ENCODE results near the gene LTN1. TPM values are rescaled to one million over a fixed set of nuclear protein-coding genes. Genes with fewer than 3 reads are reported as not detected.
A peak's percentile ranks its signal among the peaks of the same experiment; 100 is the strongest.
"Not testable (repeated sequence)": the region's sequence is repeated elsewhere in the genome, so short reads cannot be mapped to it uniquely, and the experiment has no call there.

The LTN1 gene
- total RNA-seq, 1 donor from 2014 or later: 28.9 TPM

GRCh38 chr21:29022166-29022565 lies 29.5 kb upstream of the LTN1 start:
- no peaks in the 10 kb centered on the region for H3K9me3 ChIP-seq (ENCODE audit: insufficient read depth, low read depth, low read length)
- Mint-ChIP-seq H3K4me1 (ENCODE audit: low read depth, unreplicated experiment) (peaks cover 9% of the 10 kb centered on the region), H3K9me3 (ENCODE audit: unreplicated experiment) (peaks cover 2% of the 10 kb centered on the region), H3K36me3 (ENCODE audit: low read depth, unreplicated experiment) (no peaks in the 10 kb centered on the region), H3K27ac (ENCODE audit: unreplicated experiment) (peak overlapping the region; percentile 66), H3K27me3 (ENCODE audit: low read depth, unreplicated experiment) (no peaks in the 10 kb centered on the region), H3K4me3 (ENCODE audit: unreplicated experiment) (no peak overlapping the region)
- FAIRE-seq (no peak), DNase-seq (ENCODE audit: low read depth) (no peak)
- H3K9ac ChIP-seq (ENCODE audit: low read length): no peak overlapping the region
- no peak overlapping the region for H3K4me2 ChIP-seq (ENCODE audit: low read length)
- H3K4me1 ChIP-seq (ENCODE audit: insufficient read depth, low read length): peaks cover 14% of the 10 kb centered on the region
- no peak for TF ChIP-seq CTCF (IDR thresholded peaks at IDR 0.05; ENCODE audit: insufficient read depth, low read depth, low read length)
- no peak for TF ChIP-seq EZH2 (IDR thresholded peaks at IDR 0.05; ENCODE audit: insufficient read depth, low read length)
- H3K36me3 ChIP-seq (ENCODE audit: insufficient read depth, low read length): no peaks in the 10 kb centered on the region
- H3K4me3 ChIP-seq (ENCODE audit: insufficient read depth, low read depth, low read length): no peak overlapping the region
- H3K79me2 ChIP-seq (ENCODE audit: insufficient read depth, low read length): peaks cover 41% of the 10 kb centered on the region
- no peaks in the 10 kb centered on the region for H3K27me3 ChIP-seq (ENCODE audit: insufficient read depth, low read length)
- no peak overlapping the region for H3K27ac ChIP-seq (ENCODE audit: low read depth, low read length)
- H2AFZ ChIP-seq (ENCODE audit: low read depth, low read length): no peak overlapping the region
- no peaks in the 10 kb centered on the region for H4K20me1 ChIP-seq (ENCODE audit: insufficient read depth, low read length)

GRCh38 chr21:29018540-29018939 lies 25.9 kb upstream of the LTN1 start:
- Histone ChIP-seq H3K27ac (ENCODE audit: low read depth, low read length) (peak overlapping the region; percentile 75), H3K27me3 (ENCODE audit: insufficient read depth, low read length) (no peaks in the 10 kb centered on the region), H3K9me3 (ENCODE audit: insufficient read depth, low read depth, low read length) (no peaks in the 10 kb centered on the region), H3K4me1 (ENCODE audit: insufficient read depth, low read length) (peaks cover 8% of the 10 kb centered on the region), H3K36me3 (ENCODE audit: insufficient read depth, low read length) (no peaks in the 10 kb centered on the region), H3K4me3 (ENCODE audit: insufficient read depth, low read depth, low read length) (peak overlapping the region; percentile 96), H2AFZ (ENCODE audit: low read depth, low read length) (peak overlapping the region; percentile 99), H3K9ac (ENCODE audit: low read length) (peak overlapping the region; percentile 89), H3K79me2 (ENCODE audit: insufficient read depth, low read length) (peaks cover 26% of the 10 kb centered on the region), H3K4me2 (ENCODE audit: low read length) (peak overlapping the region; percentile 92), H4K20me1 (ENCODE audit: insufficient read depth, low read length) (no peaks in the 10 kb centered on the region)
- TF ChIP-seq EZH2 (IDR thresholded peaks at IDR 0.05; ENCODE audit: insufficient read depth, low read length) (no peak), CTCF (IDR thresholded peaks at IDR 0.05; ENCODE audit: insufficient read depth, low read depth, low read length) (no peak)
- Mint-ChIP-seq H3K4me1 (ENCODE audit: low read depth, unreplicated experiment) (peaks cover 2% of the 10 kb centered on the region), H3K9me3 (ENCODE audit: unreplicated experiment) (no peaks in the 10 kb centered on the region), H3K4me3 (ENCODE audit: unreplicated experiment) (peak overlapping the region; percentile 83), H3K27me3 (ENCODE audit: low read depth, unreplicated experiment) (no peaks in the 10 kb centered on the region), H3K36me3 (ENCODE audit: low read depth, unreplicated experiment) (no peaks in the 10 kb centered on the region), H3K27ac (ENCODE audit: unreplicated experiment) (no peak overlapping the region)
- FAIRE-seq (no peak), DNase-seq (ENCODE audit: low read depth) (peak; percentile 16)

- no peaks in the 10 kb centered on the region for H3K36me3 ChIP-seq (ENCODE audit: insufficient read depth, low read length)
- Mint-ChIP-seq H3K36me3 (ENCODE audit: low read depth, unreplicated experiment) (no peaks in the 10 kb centered on the region), H3K4me1 (ENCODE audit: low read depth, unreplicated experiment) (no peaks in the 10 kb centered on the region), H3K27ac (ENCODE audit: unreplicated experiment) (peak overlapping the region; percentile 29), H3K9me3 (ENCODE audit: unreplicated experiment) (no peaks in the 10 kb centered on the region), H3K27me3 (ENCODE audit: low read depth, unreplicated experiment) (no peaks in the 10 kb centered on the region), H3K4me3 (ENCODE audit: unreplicated experiment) (peak overlapping the region; percentile 83)
- H3K9ac ChIP-seq (ENCODE audit: low read length): no peak overlapping the region
- H3K4me3 ChIP-seq (ENCODE audit: insufficient read depth, low read depth, low read length): peak overlapping the region; percentile 96
- FAIRE-seq (no peak), DNase-seq (ENCODE audit: low read depth) (no peak)
- H3K27me3 ChIP-seq (ENCODE audit: insufficient read depth, low read length): no peaks in the 10 kb centered on the region
- peaks cover 26% of the 10 kb centered on the region for H3K79me2 ChIP-seq (ENCODE audit: insufficient read depth, low read length)
- no peaks in the 10 kb centered on the region for H4K20me1 ChIP-seq (ENCODE audit: insufficient read depth, low read length)
- H3K9me3 ChIP-seq (ENCODE audit: insufficient read depth, low read depth, low read length): no peaks in the 10 kb centered on the region
- peak overlapping the region; percentile 92 for H3K4me2 ChIP-seq (ENCODE audit: low read length)
- TF ChIP-seq EZH2 (IDR thresholded peaks at IDR 0.05; ENCODE audit: insufficient read depth, low read length) (no peak), CTCF (IDR thresholded peaks at IDR 0.05; ENCODE audit: insufficient read depth, low read depth, low read length) (no peak)
- H3K27ac ChIP-seq (ENCODE audit: low read depth, low read length): no peak overlapping the region
- no peak overlapping the region for H2AFZ ChIP-seq (ENCODE audit: low read depth, low read length)
- peaks cover 8% of the 10 kb centered on the region for H3K4me1 ChIP-seq (ENCODE audit: insufficient read depth, low read length)
These were observed 25.1 kb upstream of the LTN1 start for GRCh38 chr21:29017639-29018237.

- H3K9ac ChIP-seq (ENCODE audit: low read length); H3K4me3 ChIP-seq (ENCODE audit: insufficient read depth, low read depth, low read length); H3K27ac ChIP-seq (ENCODE audit: low read depth, low read length); H4K20me1 ChIP-seq (ENCODE audit: insufficient read depth, low read length); H2AFZ ChIP-seq (ENCODE audit: low read depth, low read length); H3K27me3 ChIP-seq (ENCODE audit: insufficient read depth, low read length); H3K4me1 ChIP-seq (ENCODE audit: insufficient read depth, low read length); DNase-seq (ENCODE audit: low read depth); H3K4me3 Mint-ChIP-seq (ENCODE audit: unreplicated experiment); H3K9me3 ChIP-seq (ENCODE audit: insufficient read depth, low read depth, low read length); H3K36me3 ChIP-seq (ENCODE audit: insufficient read depth, low read length); H3K27me3 Mint-ChIP-seq (ENCODE audit: low read depth, unreplicated experiment); H3K36me3 Mint-ChIP-seq (ENCODE audit: low read depth, unreplicated experiment); H3K9me3 Mint-ChIP-seq (ENCODE audit: unreplicated experiment); H3K4me2 ChIP-seq (ENCODE audit: low read length); H3K4me1 Mint-ChIP-seq (ENCODE audit: low read depth, unreplicated experiment); FAIRE-seq; H3K27ac Mint-ChIP-seq (ENCODE audit: unreplicated experiment); H3K79me2 ChIP-seq (ENCODE audit: insufficient read depth, low read length): not testable (repeated sequence)
These were observed 18.6 kb upstream of the LTN1 start for GRCh38 chr21:29011236-29011635.

Measured in astrocyte (in vitro differentiated cells and primary cell).